KOPT-K1 (cell line): ENCODE data around the gene NIPAL3.

ENCODE experiments used
- H3K27ac ChIP-seq: fragments of 200-600 bp; sonication (generic); 2 replicates; pipeline ENCODE4 v1.5.1; 2016; ENCODE audit warnings: antibody characterized with exemption, mild to moderate bottlenecking, low read depth, low read length; ENCODE audit not compliant: poor library complexity, severe bottlenecking
- H3K36me3 ChIP-seq: fragments of 200-600 bp; sonication (generic); 2 replicates; pipeline ENCODE4 v1.5.1; 2017; ENCODE audit warnings: antibody characterized with exemption, mild to moderate bottlenecking, low read length, moderate library complexity; ENCODE audit not compliant: insufficient read depth
- H3K9me3 ChIP-seq: fragments of 200-600 bp; sonication (generic); 2 replicates; pipeline ENCODE4 v1.5.1; 2017; ENCODE audit warnings: antibody characterized with exemption, low read length, mild to moderate bottlenecking; ENCODE audit not compliant: insufficient read depth, poor library complexity, severe bottlenecking

The NIPAL3 gene

GRCh38 chr1:24386241-24386640 lies 29.4 kb upstream of the NIPAL3 start:
- Histone ChIP-seq H3K9me3 (no peaks in the 10 kb centered on the region), H3K36me3 (no peaks in the 10 kb centered on the region), H3K27ac (no peak overlapping the region)

DNA sequence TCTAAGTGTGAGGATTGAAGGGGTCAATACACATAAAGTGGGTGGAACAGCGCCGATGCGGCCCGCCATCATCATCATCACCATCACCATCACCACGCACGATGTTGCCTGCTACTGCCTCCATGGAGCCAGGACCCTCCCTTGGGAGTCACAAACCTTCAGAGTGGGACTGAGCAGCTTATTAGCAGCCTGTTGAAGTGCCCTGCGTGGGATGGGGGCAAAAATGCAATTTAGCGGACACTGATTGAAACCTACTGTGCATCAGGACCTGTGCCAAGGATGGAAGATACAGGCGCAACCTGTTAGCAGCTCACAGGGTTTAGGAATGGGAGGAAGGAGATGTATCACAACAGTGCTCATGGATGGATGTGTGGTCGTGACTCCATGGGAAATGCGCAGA lies 28.7 kb upstream of the NIPAL3 start:
- Histone ChIP-seq H3K9me3 (no peaks in the 10 kb centered on the region), H3K27ac (no peak overlapping the region), H3K36me3 (no peaks in the 10 kb centered on the region)

DNA sequence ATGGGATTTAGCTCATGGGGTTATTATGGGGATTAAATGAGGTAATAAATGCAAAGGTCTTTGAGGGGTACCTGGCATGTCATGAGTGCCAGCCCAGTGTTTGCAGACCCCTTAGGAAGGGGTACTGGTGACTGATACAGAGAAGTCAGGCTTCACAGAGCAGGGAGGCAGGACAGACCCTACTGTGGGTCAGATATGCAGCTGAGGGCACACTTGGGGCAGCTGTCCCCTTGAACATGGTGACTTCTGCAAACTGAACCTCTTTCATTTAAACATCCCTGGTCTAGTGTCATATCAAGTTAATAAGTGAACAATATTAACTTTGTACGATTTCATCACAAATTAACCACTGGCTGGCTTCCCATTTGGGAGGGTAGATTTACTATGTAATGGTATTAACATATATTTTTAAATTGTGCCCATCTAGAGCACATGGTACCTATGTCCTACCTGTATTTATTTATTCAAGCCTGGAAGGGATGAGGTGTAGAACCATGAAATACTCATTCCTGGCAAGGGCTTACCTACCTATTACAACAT lies 27.9 kb upstream of the NIPAL3 start:
- H3K36me3 ChIP-seq, result no peaks in the 10 kb centered on the region
- no peak overlapping the region for H3K27ac ChIP-seq
- no peaks in the 10 kb centered on the region for H3K9me3 ChIP-seq

DNA sequence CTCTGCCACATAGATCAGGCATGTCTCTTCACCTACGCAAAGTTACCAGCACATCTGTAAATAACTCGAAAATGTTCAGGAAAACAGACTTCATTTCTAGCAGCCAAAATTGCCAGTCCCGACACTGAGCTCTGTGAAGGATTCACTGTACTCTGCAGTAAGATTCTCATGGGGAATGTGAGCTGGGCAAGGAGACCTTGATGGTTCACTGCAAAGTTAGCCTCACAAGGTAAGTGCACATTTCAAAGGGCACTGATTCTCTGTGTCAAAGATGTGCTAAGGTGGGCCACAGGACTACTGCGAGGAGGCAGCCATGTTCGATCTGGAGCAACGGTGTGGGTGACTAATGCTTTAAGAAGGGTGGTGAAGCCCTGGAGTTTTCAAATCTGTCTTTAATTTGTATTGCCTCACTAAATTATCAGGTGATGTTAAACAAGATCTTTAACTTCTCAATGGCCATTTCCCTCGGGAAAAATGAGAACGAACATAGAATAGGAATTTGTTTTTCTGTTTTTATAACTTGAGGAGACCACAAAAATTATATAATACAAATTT lies 27.2 kb upstream of the NIPAL3 start:
- no peak overlapping the region for H3K27ac ChIP-seq
- H3K36me3 ChIP-seq, result no peaks in the 10 kb centered on the region
- H3K9me3 ChIP-seq, result no peaks in the 10 kb centered on the region

- H3K27ac ChIP-seq, result no peak overlapping the region
- no peaks in the 10 kb centered on the region for H3K36me3 ChIP-seq
- H3K9me3 ChIP-seq, result no peaks in the 10 kb centered on the region
Observed at GRCh38 chr1:24389231-24389678, 26.3 kb upstream of the NIPAL3 start.

GRCh38 chr1:24390924-24391782 lies 24.4 kb upstream of the NIPAL3 start:
- H3K9me3 ChIP-seq, result no peaks in the 10 kb centered on the region
- H3K27ac ChIP-seq, result no peak overlapping the region
- H3K36me3 ChIP-seq, result no peaks in the 10 kb centered on the region

DNA sequence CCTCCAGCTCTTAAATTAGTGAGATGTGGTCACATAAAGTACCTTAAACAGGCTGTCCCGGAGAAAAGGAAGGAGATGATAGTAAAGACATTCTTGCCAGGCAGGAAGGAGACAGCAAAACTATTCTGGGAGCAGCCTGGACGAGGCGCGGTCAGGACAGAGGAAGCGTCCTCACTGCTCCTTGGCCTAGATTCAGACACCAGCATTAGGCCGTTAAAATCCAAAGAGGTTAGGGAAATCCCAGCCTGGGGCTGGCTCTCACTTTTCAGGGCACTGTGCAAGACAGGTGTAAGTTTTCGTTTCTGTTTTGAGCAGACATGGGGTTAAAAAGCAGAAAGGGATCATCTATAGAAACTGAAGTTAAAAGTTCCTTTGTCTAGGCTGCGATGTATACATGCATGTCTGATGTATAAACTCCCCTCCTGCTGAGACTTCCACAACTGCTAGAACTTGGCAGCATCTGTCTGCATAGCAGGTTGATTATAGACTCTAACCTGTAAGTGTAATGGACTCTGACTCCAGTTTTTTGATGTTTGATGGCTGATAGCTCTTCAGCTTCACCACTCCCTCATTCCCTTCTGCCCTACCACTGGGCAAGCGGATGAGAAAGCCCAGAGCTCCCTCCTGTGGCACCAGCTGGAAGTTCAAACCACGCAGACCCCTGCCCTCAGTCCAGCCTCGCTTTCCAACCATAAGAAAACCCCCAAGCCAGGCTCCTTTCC lies 23.6 kb upstream of the NIPAL3 start:
- Histone ChIP-seq H3K27ac (no peak overlapping the region), H3K36me3 (no peaks in the 10 kb centered on the region), H3K9me3 (no peaks in the 10 kb centered on the region)

DNA sequence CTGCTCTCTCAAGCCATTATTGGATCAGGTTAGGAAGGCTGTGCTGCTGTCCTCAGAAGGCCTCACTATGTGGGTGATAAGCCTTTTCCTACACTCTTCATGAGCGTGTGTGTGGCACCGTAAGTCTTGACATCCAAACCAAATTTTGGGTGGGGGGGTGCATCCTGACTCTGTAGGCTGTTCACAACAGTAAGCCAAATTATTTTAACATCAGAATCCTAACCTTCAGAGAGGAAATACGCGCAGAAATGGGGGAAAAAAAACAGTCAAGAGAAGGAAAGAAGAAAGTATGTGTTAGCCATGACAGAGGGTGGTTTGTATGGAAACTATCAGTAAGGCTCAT lies 23.0 kb upstream of the NIPAL3 start:
- no peaks in the 10 kb centered on the region for H3K9me3 ChIP-seq
- no peak overlapping the region for H3K27ac ChIP-seq
- no peaks in the 10 kb centered on the region for H3K36me3 ChIP-seq

DNA sequence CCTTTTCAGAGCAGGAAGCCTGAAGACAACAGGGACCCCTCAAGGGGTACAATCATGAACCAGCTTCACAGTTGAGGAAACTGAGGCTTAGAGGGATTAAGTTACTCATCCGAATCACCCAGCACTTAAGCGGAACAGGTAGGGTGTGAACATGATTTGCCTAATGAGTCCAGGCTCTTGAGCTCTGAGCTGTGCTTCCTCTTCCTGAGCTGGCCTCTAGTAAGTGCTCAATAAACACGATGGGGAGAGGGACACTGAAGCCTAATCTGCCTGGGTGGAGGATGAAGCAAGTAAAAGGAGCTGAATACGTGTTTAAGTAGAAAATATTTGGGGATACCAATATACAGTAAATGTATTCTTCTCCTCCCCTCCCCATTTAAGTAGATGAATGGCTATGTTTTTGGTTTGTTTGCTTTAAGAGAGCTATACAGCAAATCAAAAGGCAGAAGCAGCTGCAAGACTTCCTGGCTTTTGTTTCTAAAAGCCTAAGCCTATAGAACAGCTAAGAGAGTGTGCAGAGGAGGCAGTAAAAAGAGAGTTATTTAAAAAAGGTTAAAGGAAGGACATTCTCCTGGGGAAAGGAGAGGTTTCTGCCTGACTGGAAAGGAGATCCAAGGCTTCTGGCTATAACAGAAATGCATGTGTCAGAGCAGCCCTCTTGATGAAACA lies 22.5 kb upstream of the NIPAL3 start:
- H3K27ac ChIP-seq, result no peak overlapping the region
- no peaks in the 10 kb centered on the region for H3K36me3 ChIP-seq

GRCh38 chr1:24393892-24394291 lies 21.7 kb upstream of the NIPAL3 start:
- H3K36me3 ChIP-seq, result no peaks in the 10 kb centered on the region
- no peak overlapping the region for H3K27ac ChIP-seq
- H3K9me3 ChIP-seq, result no peaks in the 10 kb centered on the region

More for the DNA sequence above, 22.5 kb upstream of the NIPAL3 start:
- no peaks in the 10 kb centered on the region for H3K9me3 ChIP-seq

- Histone ChIP-seq H3K27ac (no peak overlapping the region), H3K36me3 (no peaks in the 10 kb centered on the region), H3K9me3 (no peaks in the 10 kb centered on the region)
Observed at GRCh38 chr1:24400065-24400464, 15.5 kb upstream of the NIPAL3 start.

DNA sequence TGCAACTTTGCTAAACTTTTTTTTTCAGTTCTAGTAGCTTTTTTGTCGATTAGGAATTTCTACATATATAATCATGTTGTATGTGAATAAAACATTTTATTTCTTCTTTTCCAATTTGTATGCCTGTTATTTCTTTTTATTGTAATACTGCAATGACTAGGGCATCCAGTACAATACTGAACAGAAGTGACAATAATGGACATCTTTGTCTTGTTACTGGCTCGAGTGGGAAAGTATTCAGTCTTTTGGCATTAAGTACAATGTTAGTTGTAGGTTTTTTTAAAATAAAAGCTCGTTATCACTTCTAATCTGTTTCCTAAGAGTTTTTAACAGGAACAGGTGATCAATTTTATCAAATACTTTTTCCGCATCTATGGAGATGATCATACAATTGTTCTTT lies 11.8 kb upstream of the NIPAL3 start:
- H3K36me3 ChIP-seq, result no peaks in the 10 kb centered on the region
- H3K9me3 ChIP-seq, result peaks cover 19% of the 10 kb centered on the region
- no peak overlapping the region for H3K27ac ChIP-seq

DNA sequence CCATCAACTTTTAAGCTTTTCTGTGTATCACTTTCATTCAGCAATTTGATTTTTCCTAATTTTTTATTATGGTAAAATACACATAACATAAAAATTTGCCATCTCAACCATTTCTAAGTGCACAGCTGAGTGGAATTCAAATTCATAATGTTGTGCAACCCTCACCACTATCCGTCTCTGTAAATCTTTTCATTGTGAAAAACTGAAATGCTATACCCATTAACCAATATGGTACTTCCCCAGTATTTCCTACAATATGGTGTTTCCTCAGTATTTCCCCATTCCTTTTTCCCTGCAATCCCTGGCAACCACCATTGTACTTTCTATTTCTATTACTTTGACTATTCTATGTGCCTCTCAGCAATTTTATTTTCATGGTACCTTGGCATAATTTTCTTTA lies 8.8 kb upstream of the NIPAL3 start:
- no peaks in the 10 kb centered on the region for H3K36me3 ChIP-seq
- no peak overlapping the region for H3K27ac ChIP-seq

DNA sequence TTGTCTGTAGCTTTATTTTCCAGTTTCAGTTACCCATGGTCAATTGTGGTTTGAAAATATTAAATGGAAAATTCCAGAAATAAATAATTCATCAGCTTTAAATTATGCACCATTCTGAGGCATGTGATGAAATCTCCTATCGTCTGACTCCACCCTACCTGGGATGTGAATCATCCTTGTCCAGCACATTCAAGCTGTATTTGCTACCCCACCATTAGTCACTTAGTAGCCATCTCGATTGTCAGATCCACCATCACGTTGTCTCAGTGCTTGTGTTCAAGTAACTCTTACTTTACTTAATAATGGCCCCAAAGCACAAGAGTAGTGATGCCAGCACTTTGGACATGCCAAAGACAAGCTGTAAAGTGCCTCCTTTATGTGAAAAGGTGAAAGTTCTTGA lies 6.1 kb upstream of the NIPAL3 start:
- Histone ChIP-seq H3K36me3 (no peaks in the 10 kb centered on the region), H3K27ac (no peak overlapping the region), H3K9me3 (peaks cover 19% of the 10 kb centered on the region)

More for the DNA sequence above, 8.8 kb upstream of the NIPAL3 start:
- H3K9me3 ChIP-seq, result peaks cover 19% of the 10 kb centered on the region

- Histone ChIP-seq H3K27ac (no peak overlapping the region), H3K36me3 (no peaks in the 10 kb centered on the region), H3K9me3 (peaks cover 19% of the 10 kb centered on the region)
Observed at GRCh38 chr1:24410750-24411149, 4.9 kb upstream of the NIPAL3 start.
